Tibial nerve (tissue), 4 donors: Measurements from ENCODE around the gene SPTBN1. TPM values are rescaled to one million over a fixed set of nuclear protein-coding genes. Genes with fewer than 3 reads are reported as not detected.
A peak's percentile ranks its signal among the peaks of the same experiment; 100 is the strongest.

Experiments used
- DNase-seq, 2 donors: peaks; one replicate each; pipeline ENCODE4 v3.0.0-alpha.2; 2019; ENCODE audit warnings: low spot score in 2 of 2
- H3K27ac ChIP-seq, 4 donors: fragments of 200-600 bp; sonication (generic) in 3 of 4; one replicate each; pipeline ENCODE4 v1.5.1; 2017 to 2019; ENCODE audit warnings: mild to moderate bottlenecking in 1 of 4
- H3K27me3 ChIP-seq, 2 donors: fragments of 200-600 bp; sonication (generic) in 1 of 2; one replicate each; pipeline versions ENCODE4 v1.5.1 to v1.6.0; 2017 to 2019
- H3K36me3 ChIP-seq, 3 donors: fragments of 200-600 bp; sonication (generic); one replicate each; pipeline ENCODE4 v1.5.1; 2018 to 2019
- H3K4me1 ChIP-seq, 4 donors: fragments of 200-600 bp; sonication (generic) in 3 of 4; one replicate each; pipeline ENCODE4 v1.5.1; 2017 to 2019
- H3K4me3 ChIP-seq, 4 donors: fragments of 200-600 bp; sonication (generic) in 3 of 4; one replicate each; pipeline ENCODE4 v1.5.1; 2017 to 2019; ENCODE audit warnings: mild to moderate bottlenecking in 1 of 4, moderate library complexity in 1 of 4
- H3K9me3 ChIP-seq, 4 donors: fragments of 200-600 bp; sonication (generic) in 3 of 4; one replicate each; pipeline ENCODE4 v1.5.1; 2017 to 2019
- EP300 ChIP-seq, 2 donors: sonication (generic); formaldehyde crosslinking; IDR thresholded peaks; one replicate each; pipeline ENCODE4 v1.6.1; 2017; ENCODE audit warnings: antibody characterized with exemption in 2 of 2, mild to moderate bottlenecking in 1 of 2
- POLR2A ChIP-seq, 2 donors: fragments of 450-650 bp; IDR thresholded peaks; one replicate each; pipeline ENCODE4 v1.6.1; 2017; ENCODE audit warnings: antibody characterized with exemption in 2 of 2, mild to moderate bottlenecking in 2 of 2, moderate library complexity in 2 of 2
- WGBS, 2 donors: methylation state at CpG; one replicate each; pipeline ENCODE4 v1.1.5; 2018; 5-methylcytosine and 5-hydroxymethylcytosine counted together
- total RNA-seq, 4 donors: library from RNA; depleted of rRNA; stranded (reverse); fragments of >200 nt; gene quantifications; one replicate each; pipeline ENCODE4 v1.1.0, GENCODE V29; 2016
- TF ChIP-seq, protein P1 (sequence below), 5 experiments: fragments of 200-600 bp in 3 of 5; fragments of 450-650 bp in 2 of 5; sonication (generic) in 3 of 5; IDR thresholded peaks; one replicate each; pipeline ENCODE4 v1.5.1; 2016 to 2019; ENCODE audit warnings: antibody characterized with exemption in 5 of 5, mild to moderate bottlenecking in 3 of 5, moderate library complexity in 2 of 5

SPTBN1 gene
- total RNA-seq, 4 donors from 2014 or later: 670 to 967 (median 890) TPM

DNA sequence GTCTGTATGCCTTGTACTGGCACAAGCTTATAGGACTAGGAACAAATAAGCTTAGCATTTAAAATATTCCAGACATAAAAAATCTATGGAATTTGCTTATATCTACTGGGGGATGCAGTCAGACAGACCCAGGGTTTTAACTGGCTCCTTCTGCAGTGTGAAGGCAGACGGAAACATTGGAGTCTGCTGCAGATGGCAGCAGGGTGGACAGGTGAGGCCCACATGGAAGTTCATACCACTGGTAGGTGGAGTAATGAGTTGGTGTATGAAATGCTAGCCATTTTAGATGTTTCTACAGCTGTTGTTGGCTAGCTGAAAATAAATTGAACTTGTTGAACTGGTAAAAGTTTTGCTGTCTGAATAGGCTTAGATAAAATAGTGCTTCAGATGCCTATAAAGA is 17.7 kb downstream of the SPTBN1 start:
- WGBS, 2 donors: 52 to 57% methylated on average over 1 of the region's 1 CpG
- no peak for DNase-seq
- H3K4me3 ChIP-seq: no peak overlapping the region
- TF ChIP-seq, protein P1, sequence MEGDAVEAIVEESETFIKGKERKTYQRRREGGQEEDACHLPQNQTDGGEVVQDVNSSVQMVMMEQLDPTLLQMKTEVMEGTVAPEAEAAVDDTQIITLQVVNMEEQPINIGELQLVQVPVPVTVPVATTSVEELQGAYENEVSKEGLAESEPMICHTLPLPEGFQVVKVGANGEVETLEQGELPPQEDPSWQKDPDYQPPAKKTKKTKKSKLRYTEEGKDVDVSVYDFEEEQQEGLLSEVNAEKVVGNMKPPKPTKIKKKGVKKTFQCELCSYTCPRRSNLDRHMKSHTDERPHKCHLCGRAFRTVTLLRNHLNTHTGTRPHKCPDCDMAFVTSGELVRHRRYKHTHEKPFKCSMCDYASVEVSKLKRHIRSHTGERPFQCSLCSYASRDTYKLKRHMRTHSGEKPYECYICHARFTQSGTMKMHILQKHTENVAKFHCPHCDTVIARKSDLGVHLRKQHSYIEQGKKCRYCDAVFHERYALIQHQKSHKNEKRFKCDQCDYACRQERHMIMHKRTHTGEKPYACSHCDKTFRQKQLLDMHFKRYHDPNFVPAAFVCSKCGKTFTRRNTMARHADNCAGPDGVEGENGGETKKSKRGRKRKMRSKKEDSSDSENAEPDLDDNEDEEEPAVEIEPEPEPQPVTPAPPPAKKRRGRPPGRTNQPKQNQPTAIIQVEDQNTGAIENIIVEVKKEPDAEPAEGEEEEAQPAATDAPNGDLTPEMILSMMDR (IDR thresholded peaks at IDR 0.05): no peak
- TF ChIP-seq POLR2A (IDR thresholded peaks at IDR 0.05): no peak
- no peak for TF ChIP-seq EP300 (IDR thresholded peaks at IDR 0.05)
- H3K9me3 ChIP-seq: no peaks in the 10 kb centered on the region
- peak overlapping the region in 2 of 4 donors; percentile 53 to 57 for H3K27ac ChIP-seq
- no peaks in the 10 kb centered on the region for H3K36me3 ChIP-seq
- peaks cover 8 to 95% (median 58%) of the 10 kb centered on the region in 4 donors for H3K4me1 ChIP-seq
- no peaks in the 10 kb centered on the region for H3K27me3 ChIP-seq

DNA sequence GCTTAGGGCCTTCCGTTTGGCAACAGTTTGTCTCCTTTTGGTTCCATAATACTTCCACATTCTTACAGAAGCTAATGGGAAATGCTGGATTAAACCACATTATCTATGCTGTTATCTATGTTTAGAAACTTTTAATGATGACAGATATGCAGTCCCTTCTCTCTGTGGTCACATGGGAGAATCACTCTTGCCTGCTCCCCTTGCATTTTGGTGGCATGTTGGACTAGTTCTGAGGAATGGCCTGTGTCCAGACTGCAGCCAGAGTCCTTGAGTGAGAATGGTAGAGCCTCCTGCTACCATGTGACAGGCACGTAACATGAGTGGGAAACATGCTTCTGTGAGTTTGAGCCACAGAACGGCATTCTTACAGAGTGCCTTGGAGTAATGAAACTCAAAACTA is 19.2 kb downstream of the SPTBN1 start:
- DNase-seq: no peak
- H3K36me3 ChIP-seq: no peaks in the 10 kb centered on the region
- H3K4me3 ChIP-seq: no peak overlapping the region
- peak overlapping the region in 2 of 4 donors; percentile 57 to 61 for H3K27ac ChIP-seq
- no peaks in the 10 kb centered on the region for H3K27me3 ChIP-seq
- 35 to 48% methylated on average over 3 of the region's 3 CpGs for WGBS, 2 donors
- no peaks in the 10 kb centered on the region for H3K9me3 ChIP-seq
- no peak for TF ChIP-seq EP300 (IDR thresholded peaks at IDR 0.05)
- peaks cover 3 to 95% (median 52%) of the 10 kb centered on the region in 4 donors for H3K4me1 ChIP-seq

DNA sequence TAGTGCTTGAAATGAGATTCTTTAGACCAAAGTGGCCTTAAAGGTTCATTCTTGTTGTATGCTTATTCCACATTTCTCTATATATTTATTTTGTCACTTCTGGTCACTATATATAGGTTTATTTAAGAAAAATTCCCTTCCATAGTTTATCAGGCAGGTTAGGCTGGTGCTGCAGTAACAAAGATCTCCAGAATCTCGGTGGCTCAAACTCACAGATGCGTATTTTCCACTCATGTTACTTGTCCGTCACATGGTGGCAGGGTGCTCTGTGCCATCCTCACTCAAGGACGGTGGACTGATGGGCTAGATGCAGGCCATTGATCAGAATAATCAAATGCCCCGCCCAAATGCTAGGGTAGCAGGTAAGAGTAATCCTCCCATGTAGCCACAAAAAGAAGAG is 19.8 kb downstream of the SPTBN1 start:
- TF ChIP-seq EP300 (IDR thresholded peaks at IDR 0.05) (no peak), POLR2A (IDR thresholded peaks at IDR 0.05) (no peak)
- TF ChIP-seq, protein P1 (IDR thresholded peaks at IDR 0.05): no peak
- Histone ChIP-seq H3K4me3 (no peak overlapping the region), H3K36me3 (no peaks in the 10 kb centered on the region), H3K27me3 (no peaks in the 10 kb centered on the region), H3K27ac (peak overlapping the region in 2 of 4 donors; percentile 57 to 61), H3K9me3 (no peaks in the 10 kb centered on the region), H3K4me1 (peaks cover 0 to 95% (median 52%) of the 10 kb centered on the region in 4 donors)
- no peak for DNase-seq
- WGBS, 2 donors: 88 to 95% methylated on average over 5 of the region's 5 CpGs

DNA sequence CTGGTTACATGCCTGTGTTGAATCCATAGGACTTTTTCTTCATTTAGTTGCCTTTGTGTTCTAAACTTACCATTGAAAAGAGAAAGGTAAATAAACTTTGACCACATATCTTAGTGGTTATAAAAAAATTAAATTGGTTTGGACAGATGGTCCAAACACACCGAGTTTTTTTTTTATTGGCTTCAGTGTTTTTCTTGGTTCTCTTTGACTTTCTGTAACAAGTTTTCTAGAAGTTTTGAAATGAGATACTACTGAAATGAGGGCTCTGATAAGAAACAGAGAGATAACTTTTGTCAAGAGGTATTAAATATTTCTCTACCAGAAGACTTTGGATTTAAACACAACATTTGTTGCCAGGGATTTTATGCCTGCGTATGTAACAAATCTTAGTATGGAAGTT is 20.7 kb downstream of the SPTBN1 start:
- H3K4me3 ChIP-seq: no peak overlapping the region
- H3K27ac ChIP-seq: peak overlapping the region in 2 of 4 donors; percentile 6 to 61
- no peaks in the 10 kb centered on the region for H3K9me3 ChIP-seq
- H3K4me1 ChIP-seq: peaks cover 0 to 97% (median 46%) of the 10 kb centered on the region in 4 donors
- H3K27me3 ChIP-seq: no peaks in the 10 kb centered on the region
- no peak for DNase-seq
- H3K36me3 ChIP-seq: no peaks in the 10 kb centered on the region
- WGBS, 2 donors: 47 to 58% methylated on average over 2 of the region's 2 CpGs
- TF ChIP-seq EP300 (IDR thresholded peaks at IDR 0.05): no peak
- TF ChIP-seq POLR2A (IDR thresholded peaks at IDR 0.05): no peak
- TF ChIP-seq, protein P1 (IDR thresholded peaks at IDR 0.05): no peak

DNA sequence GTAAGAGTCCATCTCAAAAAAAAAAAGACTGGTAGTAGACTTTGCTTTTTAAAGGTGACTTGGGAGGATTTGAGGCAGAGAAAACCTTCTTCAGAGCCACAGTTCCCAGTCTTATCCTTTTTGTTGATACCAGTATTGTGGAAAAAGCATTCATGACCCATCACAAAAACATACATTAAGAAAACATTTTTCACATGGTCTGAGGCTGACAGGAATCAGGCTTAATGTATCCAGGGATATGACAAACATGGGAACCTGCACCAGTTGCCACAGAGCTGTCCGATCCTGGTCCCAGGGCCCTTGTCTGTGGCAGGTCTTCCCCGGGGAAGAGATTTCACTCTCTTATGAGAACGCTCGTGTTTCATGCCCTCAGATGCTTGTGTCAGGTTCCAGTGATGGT is 21.8 kb downstream of the SPTBN1 start:
- no peak overlapping the region for H3K4me3 ChIP-seq
- WGBS, 2 donors: 87 to 92% methylated on average over 4 of the region's 4 CpGs
- no peaks in the 10 kb centered on the region for H3K9me3 ChIP-seq
- no peaks in the 10 kb centered on the region for H3K27me3 ChIP-seq
- peaks cover 0 to 99% (median 48%) of the 10 kb centered on the region in 4 donors for H3K4me1 ChIP-seq
- no peaks in the 10 kb centered on the region for H3K36me3 ChIP-seq
- TF ChIP-seq POLR2A (IDR thresholded peaks at IDR 0.05) (no peak), EP300 (IDR thresholded peaks at IDR 0.05) (no peak)
- TF ChIP-seq, protein P1 (IDR thresholded peaks at IDR 0.05): no peak
- peak overlapping the region in 3 of 4 donors; percentile 13 to 61 (median 59) for H3K27ac ChIP-seq
- DNase-seq: no peak

DNA sequence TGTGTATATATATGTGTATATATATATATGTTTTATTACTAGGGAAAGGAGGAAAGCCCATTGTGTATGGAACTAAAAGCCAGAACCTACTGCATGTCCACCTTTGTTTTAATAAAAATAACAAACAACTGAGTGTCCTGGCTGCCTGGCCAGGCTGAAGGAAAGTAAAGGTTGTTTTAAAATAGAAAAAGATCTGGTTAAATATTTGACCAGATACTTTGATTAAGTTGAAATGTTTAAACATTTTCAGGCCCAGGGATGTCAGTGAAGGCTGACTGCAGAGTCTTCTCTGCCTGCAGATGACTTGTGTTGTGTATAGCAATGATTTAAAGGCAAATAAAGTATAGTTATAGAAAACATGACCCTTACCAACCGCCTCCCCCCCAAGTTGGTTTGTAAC is 22.8 kb downstream of the SPTBN1 start:
- Histone ChIP-seq H3K9me3 (no peaks in the 10 kb centered on the region), H3K4me3 (no peak overlapping the region), H3K36me3 (no peaks in the 10 kb centered on the region), H3K27me3 (no peaks in the 10 kb centered on the region), H3K27ac (peak overlapping the region in 2 of 4 donors; percentile 59 to 61), H3K4me1 (peaks cover 0 to 99% (median 52%) of the 10 kb centered on the region in 4 donors)
- 91 to 97% methylated on average over 1 of the region's 1 CpG for WGBS, 2 donors
- TF ChIP-seq POLR2A (IDR thresholded peaks at IDR 0.05) (no peak), EP300 (IDR thresholded peaks at IDR 0.05) (no peak)
- TF ChIP-seq, protein P1 (IDR thresholded peaks at IDR 0.05): no peak
- DNase-seq: no peak
